ENCODE data around the gene DAAM1.

DAAM1 gene

GRCh38 chr14:59229653-59230406 lies 41.4 kb downstream of the DAAM1 start:
- no peaks in the 10 kb centered on the region for H3K36me3 ChIP-seq (ENCODE audit: control insufficient read depth in 4 of 4, insufficient read depth in 4 of 4, low read length in 3 of 4)
- no peaks in the 10 kb centered on the region for H3K4me1 ChIP-seq (ENCODE audit: control extremely low read depth in 1 of 4, control insufficient read depth in 4 of 4, insufficient read depth in 4 of 4, low read length in 3 of 4)
- no peak overlapping the region for H3K4me3 ChIP-seq (ENCODE audit: control insufficient read depth in 1 of 7, extremely low read depth in 1 of 7, insufficient read depth in 4 of 7, low read depth in 2 of 7, low read length in 6 of 7)
- no peak overlapping the region for H3K27ac ChIP-seq (ENCODE audit: insufficient read depth in 1 of 2, low read depth in 1 of 2, low read length in 2 of 2, poor library complexity in 1 of 2, severe bottlenecking in 2 of 2)
- no peak for DNase-seq
- H3K9me3 ChIP-seq (ENCODE audit: control extremely low read depth in 1 of 5, control insufficient read depth in 4 of 5, insufficient read depth in 2 of 5, low read depth in 1 of 5, low read length in 4 of 5) = no peaks in the 10 kb centered on the region
- no peaks in the 10 kb centered on the region for H3K27me3 ChIP-seq (replicated peaks in 2 of 5; ENCODE audit: control insufficient read depth in 4 of 5, insufficient read depth in 5 of 5, low read length in 4 of 5)
- WGBS (ENCODE audit: insufficient coverage) = 100% methylated on average over 1 of the region's 3 CpGs
- CTCF ChIA-PET = no interaction called here
- POLR2A ChIA-PET = no interaction called here

- no peaks in the 10 kb centered on the region for H3K36me3 ChIP-seq (ENCODE audit: control insufficient read depth in 4 of 4, insufficient read depth in 4 of 4, low read length in 3 of 4)
- no peak overlapping the region for H3K4me3 ChIP-seq (ENCODE audit: control insufficient read depth in 1 of 7, extremely low read depth in 1 of 7, insufficient read depth in 4 of 7, low read depth in 2 of 7, low read length in 6 of 7)
- no peak for DNase-seq
- 100% methylated on average over 4 of the region's 4 CpGs for WGBS (ENCODE audit: insufficient coverage)
- POLR2A ChIA-PET = no interaction called here
- H3K27me3 ChIP-seq (replicated peaks in 2 of 5; ENCODE audit: control insufficient read depth in 4 of 5, insufficient read depth in 5 of 5, low read length in 4 of 5) = no peaks in the 10 kb centered on the region
- CTCF ChIA-PET = no interaction called here
- no peak overlapping the region for H3K27ac ChIP-seq (ENCODE audit: insufficient read depth in 1 of 2, low read depth in 1 of 2, low read length in 2 of 2, poor library complexity in 1 of 2, severe bottlenecking in 2 of 2)
- no peaks in the 10 kb centered on the region for H3K9me3 ChIP-seq (ENCODE audit: control extremely low read depth in 1 of 5, control insufficient read depth in 4 of 5, insufficient read depth in 2 of 5, low read depth in 1 of 5, low read length in 4 of 5)
- peaks cover 0 to 5% (median 4%) of the 10 kb centered on the region in 4 experiments for H3K4me1 ChIP-seq (ENCODE audit: control extremely low read depth in 1 of 4, control insufficient read depth in 4 of 4, insufficient read depth in 4 of 4, low read length in 3 of 4)
These were observed 47.7 kb downstream of the DAAM1 start for GRCh38 chr14:59236195-59236594.

GRCh38 chr14:59238216-59238615 lies 49.7 kb downstream of the DAAM1 start:
- WGBS (ENCODE audit: insufficient coverage) = 96% methylated on average over 5 of the region's 5 CpGs
- CTCF ChIA-PET = no interaction called here
- DNase-seq = no peak
- no peaks in the 10 kb centered on the region for H3K36me3 ChIP-seq (ENCODE audit: control insufficient read depth in 4 of 4, insufficient read depth in 4 of 4, low read length in 3 of 4)
- H3K9me3 ChIP-seq (ENCODE audit: control extremely low read depth in 1 of 5, control insufficient read depth in 4 of 5, insufficient read depth in 2 of 5, low read depth in 1 of 5, low read length in 4 of 5) = no peaks in the 10 kb centered on the region
- POLR2A ChIA-PET = no interaction called here
- H3K27ac ChIP-seq (ENCODE audit: insufficient read depth in 1 of 2, low read depth in 1 of 2, low read length in 2 of 2, poor library complexity in 1 of 2, severe bottlenecking in 2 of 2) = no peak overlapping the region
- H3K4me3 ChIP-seq (ENCODE audit: control insufficient read depth in 1 of 7, extremely low read depth in 1 of 7, insufficient read depth in 4 of 7, low read depth in 2 of 7, low read length in 6 of 7) = no peak overlapping the region
- H3K4me1 ChIP-seq (ENCODE audit: control extremely low read depth in 1 of 4, control insufficient read depth in 4 of 4, insufficient read depth in 4 of 4, low read length in 3 of 4) = peaks cover 0 to 6% (median 4%) of the 10 kb centered on the region in 4 experiments
- no peaks in the 10 kb centered on the region for H3K27me3 ChIP-seq (replicated peaks in 2 of 5; ENCODE audit: control insufficient read depth in 4 of 5, insufficient read depth in 5 of 5, low read length in 4 of 5)

GRCh38 chr14:59239022-59239421 lies 50.6 kb downstream of the DAAM1 start:
- no peak overlapping the region for H3K4me3 ChIP-seq (ENCODE audit: control insufficient read depth in 1 of 7, extremely low read depth in 1 of 7, insufficient read depth in 4 of 7, low read depth in 2 of 7, low read length in 6 of 7)
- no peaks in the 10 kb centered on the region for H3K27me3 ChIP-seq (replicated peaks in 2 of 5; ENCODE audit: control insufficient read depth in 4 of 5, insufficient read depth in 5 of 5, low read length in 4 of 5)
- DNase-seq = no peak
- peaks cover 0 to 3% (median 0%) of the 10 kb centered on the region in 4 experiments for H3K36me3 ChIP-seq (ENCODE audit: control insufficient read depth in 4 of 4, insufficient read depth in 4 of 4, low read length in 3 of 4)
- ChIA-PET POLR2A (no interaction called here), CTCF (interaction anchor here (1.2 kb wide), 1 partner anchor 9 kb away, joined by 5 read pairs; no protein-coding TSS in a partner anchor)
- peaks cover 0 to 3% (median 0%) of the 10 kb centered on the region in 5 experiments for H3K9me3 ChIP-seq (ENCODE audit: control extremely low read depth in 1 of 5, control insufficient read depth in 4 of 5, insufficient read depth in 2 of 5, low read depth in 1 of 5, low read length in 4 of 5)
- H3K27ac ChIP-seq (ENCODE audit: insufficient read depth in 1 of 2, low read depth in 1 of 2, low read length in 2 of 2, poor library complexity in 1 of 2, severe bottlenecking in 2 of 2) = no peak overlapping the region
- H3K4me1 ChIP-seq (ENCODE audit: control extremely low read depth in 1 of 4, control insufficient read depth in 4 of 4, insufficient read depth in 4 of 4, low read length in 3 of 4) = peaks cover 0 to 6% (median 4%) of the 10 kb centered on the region in 4 experiments

- POLR2A ChIA-PET = interaction anchor here (0.6 kb wide), 1 partner anchor 104 kb away, joined by 4 read pairs; no protein-coding TSS in a partner anchor
- peaks cover 0 to 6% (median 4%) of the 10 kb centered on the region in 4 experiments for H3K4me1 ChIP-seq (ENCODE audit: control extremely low read depth in 1 of 4, control insufficient read depth in 4 of 4, insufficient read depth in 4 of 4, low read length in 3 of 4)
- no peak overlapping the region for H3K4me3 ChIP-seq (ENCODE audit: control insufficient read depth in 1 of 7, extremely low read depth in 1 of 7, insufficient read depth in 4 of 7, low read depth in 2 of 7, low read length in 6 of 7)
- peaks cover 0 to 4% (median 0%) of the 10 kb centered on the region in 4 experiments for H3K36me3 ChIP-seq (ENCODE audit: control insufficient read depth in 4 of 4, insufficient read depth in 4 of 4, low read length in 3 of 4)
- WGBS (ENCODE audit: insufficient coverage) = 100% methylated on average over 2 of the region's 2 CpGs
- H3K27ac ChIP-seq (ENCODE audit: insufficient read depth in 1 of 2, low read depth in 1 of 2, low read length in 2 of 2, poor library complexity in 1 of 2, severe bottlenecking in 2 of 2) = no peak overlapping the region
- peaks cover 0 to 4% (median 0%) of the 10 kb centered on the region in 5 experiments for H3K9me3 ChIP-seq (ENCODE audit: control extremely low read depth in 1 of 5, control insufficient read depth in 4 of 5, insufficient read depth in 2 of 5, low read depth in 1 of 5, low read length in 4 of 5)
- peak in 2 of 3 donors; percentile 5 to 10 for DNase-seq
- CTCF ChIA-PET = interaction anchor here (1.2 kb wide), 1 partner anchor 8 kb away, joined by 5 read pairs; no protein-coding TSS in a partner anchor
- H3K27me3 ChIP-seq (replicated peaks in 2 of 5; ENCODE audit: control insufficient read depth in 4 of 5, insufficient read depth in 5 of 5, low read length in 4 of 5) = no peaks in the 10 kb centered on the region
These were observed 51.9 kb downstream of the DAAM1 start for GRCh38 chr14:59240356-59240755.

GRCh38 chr14:59241121-59241520 lies 52.7 kb downstream of the DAAM1 start:
- Histone ChIP-seq H3K27me3 (replicated peaks in 2 of 5; ENCODE audit: control insufficient read depth in 4 of 5, insufficient read depth in 5 of 5, low read length in 4 of 5) (no peaks in the 10 kb centered on the region), H3K36me3 (ENCODE audit: control insufficient read depth in 4 of 4, insufficient read depth in 4 of 4, low read length in 3 of 4) (peaks cover 0 to 4% (median 0%) of the 10 kb centered on the region in 4 experiments), H3K4me1 (ENCODE audit: control extremely low read depth in 1 of 4, control insufficient read depth in 4 of 4, insufficient read depth in 4 of 4, low read length in 3 of 4) (peaks cover 0 to 6% (median 4%) of the 10 kb centered on the region in 4 experiments), H3K27ac (ENCODE audit: insufficient read depth in 1 of 2, low read depth in 1 of 2, low read length in 2 of 2, poor library complexity in 1 of 2, severe bottlenecking in 2 of 2) (no peak overlapping the region), H3K4me3 (ENCODE audit: control insufficient read depth in 1 of 7, extremely low read depth in 1 of 7, insufficient read depth in 4 of 7, low read depth in 2 of 7, low read length in 6 of 7) (no peak overlapping the region), H3K9me3 (ENCODE audit: control extremely low read depth in 1 of 5, control insufficient read depth in 4 of 5, insufficient read depth in 2 of 5, low read depth in 1 of 5, low read length in 4 of 5) (peaks cover 0 to 4% (median 0%) of the 10 kb centered on the region in 5 experiments)
- CTCF ChIA-PET = interaction anchor here (0.9 kb wide), 1 partner anchor 16 kb away, joined by 3 read pairs; no protein-coding TSS in a partner anchor
- DNase-seq = peak in 2 of 3 donors; percentile 45 to 62
- no CpG with 5 or more reads among the region's 2 CpGs for WGBS (ENCODE audit: insufficient coverage)
- POLR2A ChIA-PET = no interaction called here

- Histone ChIP-seq H3K27me3 (replicated peaks in 2 of 5; ENCODE audit: control insufficient read depth in 4 of 5, insufficient read depth in 5 of 5, low read length in 4 of 5) (no peaks in the 10 kb centered on the region), H3K36me3 (ENCODE audit: control insufficient read depth in 4 of 4, insufficient read depth in 4 of 4, low read length in 3 of 4) (peaks cover 0 to 4% (median 0%) of the 10 kb centered on the region in 4 experiments), H3K27ac (ENCODE audit: insufficient read depth in 1 of 2, low read depth in 1 of 2, low read length in 2 of 2, poor library complexity in 1 of 2, severe bottlenecking in 2 of 2) (no peak overlapping the region), H3K4me1 (ENCODE audit: control extremely low read depth in 1 of 4, control insufficient read depth in 4 of 4, insufficient read depth in 4 of 4, low read length in 3 of 4) (peaks cover 0 to 6% (median 4%) of the 10 kb centered on the region in 4 experiments), H3K4me3 (ENCODE audit: control insufficient read depth in 1 of 7, extremely low read depth in 1 of 7, insufficient read depth in 4 of 7, low read depth in 2 of 7, low read length in 6 of 7) (no peak overlapping the region), H3K9me3 (ENCODE audit: control extremely low read depth in 1 of 5, control insufficient read depth in 4 of 5, insufficient read depth in 2 of 5, low read depth in 1 of 5, low read length in 4 of 5) (peaks cover 0 to 4% (median 0%) of the 10 kb centered on the region in 5 experiments)
- no peak for DNase-seq
- ChIA-PET CTCF (interaction anchor here (1.1 to 1.2 kb wide), 2 partner anchors 8 to 41 kb away, joined by 3 read pairs; no protein-coding TSS in a partner anchor), POLR2A (no interaction called here)
- WGBS (ENCODE audit: insufficient coverage) = no CpG with 5 or more reads among the region's 1 CpG
These were observed 54.7 kb downstream of the DAAM1 start for GRCh38 chr14:59243174-59243573.

All from common myeloid progenitor, CD34-positive (primary cell).